OCI-LY3 (cell line): Measurements from ENCODE around the gene UTP20.
A peak's percentile ranks its signal among the peaks of the same experiment; 100 is the strongest.

Experiments used
- EZH2phosphoT487 ChIP-seq: fragments of 200-600 bp; shearing (Covaris generic); IDR thresholded peaks from 2 replicates; pipeline ENCODE4 v1.6.1; 2018; ENCODE audit warnings: antibody characterized with exemption, mixed run types, low read depth
- TF ChIP-seq, protein P1 (sequence below): fragments of 200-600, 300-600 bp; sonication (generic); IDR thresholded peaks from 2 replicates; pipeline ENCODE4 v1.5.1; 2014; ENCODE audit warnings: antibody characterized with exemption, low read length, low read depth

DNA sequence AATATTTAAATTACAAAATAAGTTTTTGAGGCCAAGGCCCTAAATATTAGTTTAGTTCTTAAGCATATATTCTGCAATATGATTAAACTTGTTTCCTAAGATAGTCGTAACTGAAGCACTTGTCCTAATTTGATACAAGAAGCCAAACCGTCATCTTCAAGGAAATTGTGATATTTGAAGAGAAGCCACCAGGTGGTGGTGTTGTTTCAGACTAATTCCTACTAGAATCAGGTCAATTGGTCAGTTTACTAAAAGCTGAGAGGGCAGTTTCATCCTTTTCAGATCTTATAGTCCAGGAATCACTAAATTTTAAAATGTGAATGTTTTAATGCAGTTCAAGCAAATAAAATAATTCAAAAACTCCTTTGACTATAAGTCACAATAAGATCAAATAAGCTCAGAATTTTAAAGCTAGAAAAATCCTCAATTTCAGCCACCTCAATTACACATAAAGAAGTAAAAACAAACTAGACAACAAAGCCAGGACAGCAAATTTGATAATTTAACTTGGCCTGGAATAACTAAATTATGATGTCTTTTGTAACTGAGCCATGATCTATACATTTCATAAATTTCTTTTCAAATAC, 134.7 kb downstream of the UTP20 start:
- TF ChIP-seq, protein P1, sequence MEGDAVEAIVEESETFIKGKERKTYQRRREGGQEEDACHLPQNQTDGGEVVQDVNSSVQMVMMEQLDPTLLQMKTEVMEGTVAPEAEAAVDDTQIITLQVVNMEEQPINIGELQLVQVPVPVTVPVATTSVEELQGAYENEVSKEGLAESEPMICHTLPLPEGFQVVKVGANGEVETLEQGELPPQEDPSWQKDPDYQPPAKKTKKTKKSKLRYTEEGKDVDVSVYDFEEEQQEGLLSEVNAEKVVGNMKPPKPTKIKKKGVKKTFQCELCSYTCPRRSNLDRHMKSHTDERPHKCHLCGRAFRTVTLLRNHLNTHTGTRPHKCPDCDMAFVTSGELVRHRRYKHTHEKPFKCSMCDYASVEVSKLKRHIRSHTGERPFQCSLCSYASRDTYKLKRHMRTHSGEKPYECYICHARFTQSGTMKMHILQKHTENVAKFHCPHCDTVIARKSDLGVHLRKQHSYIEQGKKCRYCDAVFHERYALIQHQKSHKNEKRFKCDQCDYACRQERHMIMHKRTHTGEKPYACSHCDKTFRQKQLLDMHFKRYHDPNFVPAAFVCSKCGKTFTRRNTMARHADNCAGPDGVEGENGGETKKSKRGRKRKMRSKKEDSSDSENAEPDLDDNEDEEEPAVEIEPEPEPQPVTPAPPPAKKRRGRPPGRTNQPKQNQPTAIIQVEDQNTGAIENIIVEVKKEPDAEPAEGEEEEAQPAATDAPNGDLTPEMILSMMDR = peak; percentile 88
- no peak for TF ChIP-seq EZH2phosphoT487
